GM21619 (cell line): ENCODE data around the gene PATE3.

Source experiments
- ATAC-seq: cut with Tn5 transposase; IDR thresholded peaks from one replicate; pipeline ENCODE4 v1.9.1; 2021; ENCODE audit not compliant: unreplicated experiment

The PATE3 gene, protein sequence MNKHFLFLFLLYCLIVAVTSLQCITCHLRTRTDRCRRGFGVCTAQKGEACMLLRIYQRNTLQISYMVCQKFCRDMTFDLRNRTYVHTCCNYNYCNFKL

DNA sequence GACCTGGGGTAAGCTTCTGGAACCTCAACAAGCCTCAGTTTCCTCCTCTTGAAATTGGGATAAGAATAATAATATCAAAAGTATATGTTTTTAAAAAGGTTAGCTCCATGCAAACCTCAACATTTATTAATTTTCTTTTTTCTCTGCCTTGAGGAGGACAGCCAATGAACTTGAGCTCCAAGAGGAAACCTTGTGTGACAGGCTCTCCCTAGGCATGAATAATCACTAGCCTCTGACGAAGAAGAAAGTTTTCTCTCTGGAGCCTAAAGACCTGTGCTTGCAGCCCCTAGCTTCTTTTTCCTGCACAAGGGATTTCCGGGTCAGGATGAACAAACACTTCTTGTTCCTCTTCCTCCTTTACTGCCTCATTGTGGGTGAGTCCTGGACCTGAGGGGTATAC is at the start of gene PATE3:
Gene PATE3, plus strand, starts transcription at position 301 of the 400 bp plus-strand sequence. Its CDS starts 25 bp downstream, at position 326.
- ATAC-seq: no peak

DNA sequence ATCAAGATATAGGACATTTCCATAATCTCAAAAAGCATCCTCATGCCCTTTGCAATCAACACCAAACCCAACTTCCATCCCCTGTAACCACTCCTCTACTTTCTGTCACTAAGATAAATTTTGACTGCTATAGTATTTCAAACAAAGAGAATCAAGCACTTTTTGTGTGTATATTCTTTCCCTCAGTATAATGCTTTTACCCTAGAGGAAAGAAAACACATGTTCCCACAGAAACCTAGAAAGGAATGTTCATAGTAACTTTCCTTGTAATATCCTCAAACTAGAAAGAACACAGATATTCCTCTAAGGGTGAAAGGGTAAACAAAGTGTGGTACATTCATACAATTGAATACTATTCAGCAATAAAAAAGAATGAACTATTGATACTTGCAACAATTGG is 47.3 kb upstream of the PATE3 start:
- ATAC-seq: no peak

DNA sequence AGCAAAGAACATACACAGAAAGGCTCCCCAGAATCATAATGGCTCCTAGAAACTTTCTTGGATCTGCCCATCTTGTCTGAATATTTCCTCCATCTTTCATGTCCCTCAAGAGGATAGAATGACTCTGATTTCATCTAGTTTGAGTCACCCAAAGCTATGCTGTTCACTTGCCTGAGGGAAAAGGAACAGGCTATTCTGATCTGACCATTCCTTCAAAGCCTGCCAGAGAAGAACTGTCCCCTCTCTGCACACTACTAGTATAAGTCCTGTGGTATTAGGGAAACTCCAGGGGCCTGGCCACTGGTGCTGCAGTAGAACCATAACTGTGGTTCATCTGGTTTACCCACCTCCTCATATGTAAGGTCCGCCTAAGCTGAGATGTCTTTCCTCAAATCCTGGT is 44.2 kb upstream of the PATE3 start:
- no peak for ATAC-seq

DNA sequence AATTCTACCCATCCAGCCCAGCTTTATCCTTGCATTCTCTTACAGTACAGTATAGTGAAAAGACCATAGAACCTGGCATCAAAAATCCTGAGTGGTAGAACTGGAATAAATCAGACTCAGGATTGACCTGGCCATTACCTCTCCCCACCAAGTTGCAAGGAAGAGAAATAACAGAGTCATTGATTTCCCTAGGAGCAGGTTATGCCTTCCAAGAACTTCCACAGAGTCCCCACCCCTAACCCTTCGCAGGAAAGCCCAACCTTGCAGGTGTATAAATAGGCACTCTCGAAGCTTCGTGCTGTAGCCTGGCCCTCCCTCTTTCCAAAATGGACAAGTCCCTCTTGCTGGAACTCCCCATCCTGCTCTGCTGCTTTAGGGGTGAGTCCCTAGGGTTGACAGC is 41.9 kb upstream of the PATE3 start, which contains the start of gene PATE1:
Gene PATE1, plus strand, starts transcription at position 301 of the 400 bp plus-strand sequence. Its CDS starts 26 bp downstream, at position 327.
- ATAC-seq: no peak

DNA sequence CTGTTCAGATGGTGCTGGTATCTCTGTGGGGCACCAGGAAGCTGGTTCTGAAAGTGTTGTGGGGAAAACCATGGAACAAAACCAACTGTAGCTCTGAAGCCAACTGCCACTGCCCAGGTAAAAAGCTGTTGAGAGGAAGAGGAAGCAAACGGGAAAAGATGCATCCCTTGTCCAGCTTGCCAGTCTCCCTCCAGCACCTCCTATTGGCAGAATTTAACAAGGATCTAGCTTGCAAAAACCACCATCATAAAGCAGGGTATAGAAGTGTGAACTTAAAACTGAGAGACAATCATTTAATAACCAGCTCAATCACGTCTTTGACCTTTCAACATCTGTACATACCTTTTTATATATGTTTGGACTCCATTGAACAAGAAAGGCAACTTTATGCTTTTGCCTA is 37.3 kb upstream of the PATE3 start:
- no peak for ATAC-seq

DNA sequence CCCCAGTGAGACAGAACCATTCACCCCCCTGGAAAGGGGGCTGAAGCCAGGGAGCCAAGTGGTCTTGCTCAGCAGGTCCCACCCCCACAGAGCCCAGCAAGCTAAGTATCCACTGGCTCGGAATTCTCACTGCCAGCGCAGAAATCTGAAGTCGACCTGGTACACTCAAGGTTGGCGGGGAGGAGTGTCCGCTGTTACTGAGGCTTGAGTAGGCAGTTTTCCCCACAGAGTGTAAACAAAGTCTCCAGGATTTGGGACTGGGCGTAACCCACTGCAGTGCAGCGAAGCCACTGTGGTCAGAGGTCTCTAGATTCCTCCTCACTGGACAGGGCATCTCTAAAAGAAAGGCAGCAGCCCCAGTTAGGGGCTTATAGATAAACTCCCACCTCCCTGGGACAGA is 31.9 kb upstream of the PATE3 start:
- ATAC-seq: no peak

DNA sequence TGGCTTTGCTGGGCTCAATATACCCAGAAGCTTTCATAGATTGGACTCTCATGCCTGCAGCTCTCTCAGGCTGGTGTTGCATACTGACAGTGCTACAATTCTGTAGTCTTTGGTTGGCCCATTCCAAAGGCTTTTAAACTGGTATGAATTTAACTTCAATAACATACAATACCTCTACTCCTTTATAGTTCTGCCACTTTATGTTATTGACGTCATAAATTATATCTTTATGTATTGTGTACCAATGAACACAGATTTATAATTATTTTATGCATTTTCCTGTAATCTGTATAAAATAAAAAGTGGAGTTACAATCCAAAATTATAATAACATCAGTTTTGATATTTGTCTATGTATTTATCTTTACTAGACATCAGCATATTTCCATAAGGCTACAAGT is 25.5 kb upstream of the PATE3 start:
- no peak for ATAC-seq

DNA sequence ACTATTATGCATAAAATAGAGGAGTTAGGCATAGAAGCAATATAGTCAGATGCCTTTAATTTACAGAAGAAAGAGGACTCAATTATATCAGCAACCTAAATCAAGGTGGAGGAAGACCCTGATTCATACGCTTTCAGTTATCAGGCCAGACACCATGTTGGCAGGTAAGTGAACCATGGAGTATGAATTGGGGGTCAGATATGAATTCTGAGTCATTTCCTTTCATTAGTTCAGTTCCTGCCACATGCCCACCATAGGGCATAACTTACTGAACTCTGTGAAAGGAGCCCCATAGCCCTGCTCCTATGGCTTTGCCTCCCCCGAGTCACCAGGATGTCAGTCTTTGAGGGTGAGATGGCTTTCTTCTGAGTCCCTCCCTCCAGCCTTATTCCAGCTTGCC is 24.4 kb upstream of the PATE3 start:
- no peak for ATAC-seq

DNA sequence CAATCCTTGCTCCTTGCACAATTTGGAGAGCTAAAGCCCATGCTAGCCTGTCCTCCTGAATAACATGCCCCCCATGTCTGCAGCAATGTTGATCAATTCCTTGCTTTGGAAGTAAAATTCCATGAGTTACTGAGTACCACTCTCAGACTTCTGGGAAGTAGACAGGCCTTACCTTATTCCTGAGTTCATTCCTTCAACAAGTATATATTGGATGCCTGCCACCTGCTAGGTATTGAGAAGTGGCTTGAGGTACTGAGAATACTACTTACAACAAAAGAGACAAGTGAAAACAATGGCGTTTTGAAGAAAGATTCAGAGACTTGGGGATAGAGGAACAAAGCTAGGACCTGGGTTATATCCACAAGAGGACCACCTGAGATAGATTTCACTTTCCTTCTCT is 21.7 kb upstream of the PATE3 start:
- no peak for ATAC-seq

DNA sequence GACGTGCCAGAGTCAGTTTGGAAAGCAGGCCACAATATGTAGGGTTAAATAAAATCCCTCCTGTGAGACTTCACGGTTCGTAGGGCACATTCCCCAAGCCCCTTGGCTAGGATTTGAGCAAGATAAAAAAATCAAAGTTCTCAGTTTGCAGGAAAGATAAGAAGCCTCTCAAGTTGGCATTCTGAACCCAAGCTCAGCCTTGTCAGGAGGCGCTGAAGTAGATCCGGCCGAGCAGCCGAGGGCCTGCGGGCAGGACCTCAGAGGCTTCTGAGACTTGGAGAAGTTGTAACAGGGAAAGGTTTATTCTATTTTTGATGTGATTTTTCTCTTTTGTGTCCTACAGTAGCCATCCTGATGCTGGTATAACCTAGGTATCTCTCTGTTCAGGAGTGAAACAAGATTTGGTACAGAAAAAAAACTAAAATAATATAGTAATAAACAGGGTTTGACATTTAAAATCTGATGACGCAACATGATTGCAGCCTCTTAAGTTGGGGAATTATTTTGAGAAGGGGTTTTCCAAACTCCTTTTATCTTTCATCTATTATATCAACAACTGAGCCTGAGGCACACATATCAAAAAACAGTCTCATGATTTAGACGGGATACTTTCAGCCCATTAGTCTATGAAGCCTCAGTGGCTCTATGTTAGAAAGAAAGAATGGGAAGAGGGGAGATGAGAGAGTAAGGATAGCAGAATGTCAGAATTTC is 19.4 kb upstream of the PATE3 start:
- no peak for ATAC-seq

DNA sequence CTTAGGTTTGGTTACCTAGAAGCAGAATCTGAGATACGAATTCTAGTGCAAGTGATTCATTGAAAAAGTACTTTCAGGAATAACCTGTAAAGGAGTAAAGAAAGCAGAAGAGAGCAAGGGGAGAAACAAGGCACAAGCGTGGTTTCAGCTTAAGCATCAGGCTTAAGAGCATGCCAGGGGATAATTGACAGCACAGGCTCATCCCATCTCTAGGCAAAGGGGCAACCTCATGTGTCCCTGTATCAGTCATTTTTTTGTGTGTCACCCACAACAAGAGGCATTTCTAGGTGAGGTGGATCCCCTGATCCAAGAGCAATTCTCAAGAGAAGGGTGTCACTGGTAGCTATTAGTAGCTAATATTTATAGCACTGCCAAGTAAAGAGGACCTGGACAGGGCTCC is 17.3 kb upstream of the PATE3 start:
- no peak for ATAC-seq

DNA sequence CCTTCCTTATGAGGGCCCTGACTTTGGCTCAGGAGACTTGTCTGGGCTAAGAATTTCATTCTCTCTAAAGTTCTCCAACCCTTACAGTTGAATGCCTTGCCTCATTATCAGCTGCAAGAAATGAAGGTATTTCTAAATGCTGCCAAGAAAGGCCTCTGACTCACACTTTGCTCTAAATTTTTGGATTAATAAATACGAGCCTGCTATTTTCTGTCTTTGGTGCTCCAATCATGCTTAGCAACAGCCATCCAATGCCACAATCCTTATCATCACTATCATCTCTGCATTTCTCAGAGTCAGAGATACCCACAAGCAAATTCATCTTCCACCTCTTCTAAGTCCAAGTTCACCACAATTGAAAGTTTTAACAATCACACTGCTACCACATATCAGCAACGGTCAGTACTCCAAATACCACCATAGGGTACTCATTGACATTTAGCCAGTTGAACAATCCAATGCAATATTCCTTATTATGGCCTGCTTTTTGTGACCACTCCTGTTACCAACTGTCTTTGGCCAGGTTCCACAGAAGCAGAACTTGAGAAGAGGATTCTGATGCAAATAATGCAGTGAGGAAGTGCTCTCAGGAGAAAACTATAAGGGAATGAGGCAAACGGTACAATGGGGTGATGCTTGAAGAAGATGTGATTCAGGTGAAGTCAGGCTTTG is 15.0 kb upstream of the PATE3 start:
- ATAC-seq: no peak

DNA sequence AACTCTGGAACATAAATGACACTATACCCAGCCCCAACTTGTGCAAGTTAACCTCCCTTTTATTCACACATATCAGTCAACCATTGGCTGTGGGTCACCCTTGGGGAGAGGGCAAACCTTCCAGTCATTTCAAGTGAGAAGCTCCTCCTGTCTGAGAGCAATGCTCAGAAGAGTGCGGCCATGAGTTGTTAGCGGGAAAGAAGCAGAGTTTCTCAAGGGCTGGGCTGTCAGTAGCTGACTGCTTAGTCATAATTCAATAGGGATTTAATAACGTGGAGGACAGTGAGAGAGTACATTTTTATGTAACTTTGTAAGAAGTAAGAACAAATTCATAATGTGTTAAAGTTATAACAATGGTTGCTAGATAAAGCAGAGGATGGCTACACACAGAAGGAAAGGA is 14.4 kb upstream of the PATE3 start:
- ATAC-seq: no peak

DNA sequence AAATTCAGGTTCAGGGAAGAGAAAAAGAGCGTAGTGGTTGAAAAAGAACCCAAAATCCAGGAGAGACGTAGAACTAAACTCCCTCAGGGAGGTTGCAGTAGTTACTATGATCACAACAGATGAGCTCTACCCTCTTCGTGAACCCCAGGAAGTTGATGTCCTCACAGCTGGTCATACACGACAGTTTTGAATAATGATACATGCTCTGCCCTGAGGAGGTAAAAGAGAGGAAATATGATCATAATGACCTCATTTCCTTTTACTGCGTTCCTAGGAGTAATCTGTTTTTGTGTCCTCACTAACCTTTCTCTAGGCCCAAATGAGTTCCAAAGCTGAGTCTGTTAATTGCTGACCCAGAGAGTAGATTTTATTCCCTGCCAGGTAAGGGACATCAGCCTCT is 10.6 kb upstream of the PATE3 start:
- ATAC-seq: no peak

DNA sequence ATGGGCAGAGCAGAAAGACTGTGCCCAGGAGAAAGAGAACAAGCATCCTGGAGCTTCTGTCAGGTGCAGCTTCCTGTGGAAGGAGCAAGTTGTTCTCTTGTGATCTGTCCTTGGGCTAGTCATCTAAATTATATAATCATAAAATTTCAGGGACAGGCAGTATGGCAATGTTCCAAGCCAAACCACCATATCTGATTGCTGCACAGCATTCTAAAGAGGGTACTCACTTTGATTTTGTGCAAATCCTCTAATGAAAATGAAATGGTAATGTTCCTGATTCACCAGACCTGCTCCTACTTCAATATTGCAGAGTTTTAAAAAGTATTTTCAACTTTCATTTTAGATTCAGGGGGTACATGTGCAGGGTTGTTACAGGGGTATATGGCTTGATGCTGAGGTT is 9.2 kb upstream of the PATE3 start, which contains the start of gene PATE2:
Gene PATE2, minus strand, starts transcription at position 101 of the 400 bp plus-strand sequence. Its CDS starts 55 bp downstream, at position 46.
- no peak for ATAC-seq

DNA sequence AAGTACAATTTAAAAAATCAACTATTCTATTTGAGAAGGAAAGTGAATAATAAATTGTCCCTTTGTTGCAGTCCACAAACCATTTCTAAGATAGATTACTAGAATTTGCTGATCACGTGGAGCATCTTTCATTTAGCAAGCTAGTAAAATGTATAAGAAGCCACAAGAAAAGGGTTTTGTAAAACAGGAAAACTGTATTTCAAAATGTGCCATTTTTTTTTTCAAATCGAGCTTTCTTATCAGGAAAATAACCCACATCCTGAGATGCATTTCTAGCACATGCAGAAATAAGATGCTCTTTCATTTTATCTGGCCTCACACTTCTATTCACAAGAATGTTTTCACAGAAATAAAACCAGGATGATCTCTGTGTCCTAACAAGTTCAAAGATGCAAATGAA is 3.2 kb upstream of the PATE3 start:
- no peak for ATAC-seq

DNA sequence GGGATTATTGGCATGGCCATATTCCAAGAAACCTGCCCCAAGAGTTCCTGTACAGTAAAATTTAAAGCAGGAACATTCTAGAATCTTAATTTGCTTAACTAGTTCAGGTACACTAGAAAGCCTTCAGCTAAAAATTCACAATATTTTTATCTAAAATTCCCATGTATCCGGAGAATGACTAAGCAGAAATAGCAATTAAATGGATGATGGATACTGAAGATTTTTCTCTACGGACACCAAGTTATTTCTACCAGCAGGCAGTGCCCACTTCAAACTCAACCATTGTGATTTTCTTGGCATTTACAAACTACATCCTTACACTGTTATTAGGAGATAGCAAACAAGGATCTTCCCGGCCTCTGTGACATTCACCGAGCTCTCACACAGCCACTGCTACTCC is 2.9 kb downstream of the PATE3 start:
- ATAC-seq: no peak

DNA sequence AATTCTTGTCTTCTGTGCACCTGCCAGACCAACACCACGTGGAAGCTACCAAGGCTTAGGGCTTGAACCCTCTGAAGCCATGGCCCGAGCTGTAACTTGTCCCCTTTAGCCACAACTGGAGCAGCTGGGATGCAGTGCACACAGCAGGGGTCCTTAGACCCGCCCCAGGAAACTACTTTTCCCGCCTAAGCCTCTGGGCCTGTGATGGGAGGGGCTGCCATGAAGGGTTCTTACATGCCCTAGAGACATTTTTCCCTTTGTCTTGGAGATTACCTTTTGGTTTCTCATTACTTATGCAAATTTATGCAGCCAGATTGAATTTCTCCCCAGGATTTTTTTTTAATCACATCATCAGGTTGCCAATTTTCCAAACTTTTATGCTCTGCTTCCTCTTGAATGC is 9.7 kb downstream of the PATE3 start:
- ATAC-seq: no peak

DNA sequence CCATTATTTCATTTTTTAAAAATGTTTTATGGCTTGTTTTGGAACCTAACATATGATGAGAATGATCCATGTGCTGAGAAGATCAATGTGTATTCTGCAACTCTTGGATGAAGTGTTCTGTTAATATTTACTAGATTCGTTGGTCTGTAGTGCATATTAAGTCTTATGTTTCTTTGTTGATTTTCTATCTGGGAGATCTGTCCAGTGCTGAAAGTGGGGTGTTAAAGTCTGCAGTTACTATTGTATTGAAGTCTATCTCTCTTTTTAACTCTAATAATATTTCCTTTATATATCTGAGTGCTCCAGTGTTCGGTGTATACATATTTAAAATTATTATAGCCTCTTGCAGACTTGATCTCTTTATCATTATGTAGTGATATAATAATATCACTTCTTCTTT is 11.9 kb downstream of the PATE3 start:
- ATAC-seq: no peak

DNA sequence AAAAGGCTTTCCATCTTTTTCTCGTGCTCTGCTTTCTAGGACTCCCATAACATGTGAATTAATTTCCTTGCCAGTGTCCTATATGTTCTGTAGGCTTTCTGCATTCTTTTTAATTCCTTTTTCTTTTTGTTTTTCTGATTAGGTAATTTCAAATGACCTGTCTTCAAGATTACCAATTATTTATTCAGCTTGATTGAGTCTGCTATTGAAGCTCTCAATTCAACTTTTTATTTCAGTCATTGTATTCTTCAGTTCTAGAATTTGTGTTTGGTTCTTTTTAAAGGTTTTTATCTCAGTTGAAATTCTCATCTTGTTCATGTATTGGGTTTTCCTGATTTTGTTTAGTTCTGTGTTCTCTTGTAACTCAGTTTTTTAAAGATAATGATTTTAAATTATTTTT is 14.5 kb downstream of the PATE3 start:
- no peak for ATAC-seq

DNA sequence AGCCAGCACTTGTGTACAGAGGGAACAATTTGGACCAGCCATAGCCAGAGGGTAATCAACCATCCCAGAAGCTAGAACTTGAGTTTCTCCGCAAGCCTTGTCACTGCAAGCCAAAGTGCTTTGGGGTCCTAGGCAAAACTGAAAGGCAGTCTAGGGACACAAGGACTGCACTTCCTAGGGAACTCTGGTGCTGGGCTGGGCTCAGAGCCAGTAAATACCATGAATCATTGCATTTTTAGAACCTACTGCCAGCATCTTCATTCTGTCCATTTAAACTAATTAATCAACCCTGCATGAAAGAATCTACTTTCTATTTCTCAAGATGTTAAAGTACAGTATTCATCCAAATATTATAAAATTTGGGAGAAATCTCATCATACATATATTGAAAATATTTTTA is 20.0 kb downstream of the PATE3 start:
- ATAC-seq: no peak

DNA sequence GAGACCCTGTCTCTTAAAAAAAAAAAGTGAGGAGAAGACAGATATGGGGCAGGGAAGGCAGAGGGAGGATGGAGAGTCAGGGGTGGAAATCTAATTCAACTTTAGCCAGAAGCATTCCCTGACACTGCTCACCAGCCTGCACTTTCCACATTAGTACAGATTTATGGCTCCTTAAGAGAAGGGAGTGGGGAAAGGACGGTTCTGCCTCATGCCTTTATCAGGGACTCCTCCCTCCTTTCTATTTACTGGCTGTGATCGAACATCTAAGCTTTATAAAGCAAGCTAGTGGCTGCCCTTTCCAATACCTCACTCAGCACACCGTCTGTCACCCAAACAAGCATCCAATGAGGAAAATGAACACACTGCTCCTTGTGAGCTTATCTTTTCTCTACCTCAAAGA is 45.1 kb downstream of the PATE3 start, which contains the start of gene PATE4:
Gene PATE4, plus strand, starts transcription at position 301 of the 400 bp plus-strand sequence. Its CDS starts 44 bp downstream, at position 345.
- ATAC-seq: no peak
